Measurements from ENCODE around the gene LSM10.

The LSM10 gene

GRCh38 chr1:36383240-36383639 lies 14.5 kb downstream of the LSM10 start:
- no peak for DNase-seq (ENCODE audit: low read depth)

GRCh38 chr1:36382669-36383068 lies 15.0 kb downstream of the LSM10 start:
- DNase-seq (ENCODE audit: low read depth) = no peak

- DNase-seq (ENCODE audit: low read depth) = no peak
Measured at GRCh38 chr1:36382231-36382630, 15.5 kb downstream of the LSM10 start.

- no peak for DNase-seq (ENCODE audit: low read depth)
Measured at GRCh38 chr1:36381405-36381804, 16.3 kb downstream of the LSM10 start.

GRCh38 chr1:36380782-36381181 lies 16.9 kb downstream of the LSM10 start:
- no peak for DNase-seq (ENCODE audit: low read depth)

GRCh38 chr1:36380143-36380619 lies 17.5 kb downstream of the LSM10 start:
- no peak for DNase-seq (ENCODE audit: low read depth)

- DNase-seq (ENCODE audit: low read depth) = no peak
Measured at GRCh38 chr1:36377791-36378492, 19.8 kb downstream of the LSM10 start.

GRCh38 chr1:36372617-36373016 lies 25.1 kb downstream of the LSM10 start:
- DNase-seq (ENCODE audit: low read depth) = no peak

GRCh38 chr1:36369061-36369861 lies 28.4 kb downstream of the LSM10 start:
- no peak for DNase-seq (ENCODE audit: low read depth)

GRCh38 chr1:36367798-36368197 lies 29.9 kb downstream of the LSM10 start:
- no peak for DNase-seq (ENCODE audit: low read depth)

- no peak for DNase-seq (ENCODE audit: low read depth)
Measured at GRCh38 chr1:36367066-36367465, 30.6 kb downstream of the LSM10 start.

GRCh38 chr1:36366091-36366661 lies 31.5 kb downstream of the LSM10 start:
- DNase-seq (ENCODE audit: low read depth) = no peak

GRCh38 chr1:36365381-36365780 lies 32.3 kb downstream of the LSM10 start:
- peak; percentile 79 for DNase-seq (ENCODE audit: low read depth)

- DNase-seq (ENCODE audit: low read depth) = no peak
Measured at GRCh38 chr1:36359911-36360550, 37.7 kb downstream of the LSM10 start.

- DNase-seq (ENCODE audit: low read depth) = no peak
Measured at GRCh38 chr1:36359383-36359782, 38.3 kb downstream of the LSM10 start.

- no peak for DNase-seq (ENCODE audit: low read depth)
Measured at GRCh38 chr1:36358514-36359084, 39.1 kb downstream of the LSM10 start.

GRCh38 chr1:36355811-36356210 lies 41.9 kb downstream of the LSM10 start:
- DNase-seq (ENCODE audit: low read depth) = no peak

GRCh38 chr1:36354486-36354885 lies 43.2 kb downstream of the LSM10 start:
- no peak for DNase-seq (ENCODE audit: low read depth)

- DNase-seq (ENCODE audit: low read depth) = no peak
Measured at GRCh38 chr1:36352910-36353878, 44.5 kb downstream of the LSM10 start.

GRCh38 chr1:36352125-36352909 lies 45.4 kb downstream of the LSM10 start:
- DNase-seq (ENCODE audit: low read depth) = no peak
